ENCODE results near the gene CUTC. TPM values are rescaled to one million over a fixed set of nuclear protein-coding genes. Genes with fewer than 3 reads are reported as not detected.
"Not testable (repeated sequence)": the region's sequence is repeated elsewhere in the genome, so short reads cannot be mapped to it uniquely, and the experiment has no call there.

CUTC gene
- total RNA-seq, 1 donor from 2014 or later, result 9.0 TPM

DNA sequence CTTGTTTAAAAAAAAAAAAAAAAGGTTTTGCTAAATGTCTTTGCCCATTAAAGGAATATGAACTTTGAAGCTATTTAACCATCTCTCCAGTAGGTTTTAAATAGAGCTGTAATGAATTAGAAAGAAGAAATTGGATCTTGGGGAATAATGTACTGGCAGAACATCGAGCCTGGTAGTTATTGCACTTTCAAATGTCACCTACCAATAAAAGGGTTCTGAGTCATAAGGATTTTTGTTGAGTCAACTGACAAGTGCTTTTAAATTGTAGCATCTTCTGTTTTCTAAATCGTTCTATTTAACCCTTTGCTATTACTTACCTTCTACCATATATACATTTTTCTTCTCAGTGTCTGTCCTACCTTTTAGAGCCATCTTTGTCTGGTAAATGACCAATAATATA lies 10.7 kb downstream of the CUTC start:
- DNase-seq, result no peak

- DNase-seq, result no peak
These were observed 11.8 kb downstream of the CUTC start for GRCh38 chr10:99743841-99744240.

DNA sequence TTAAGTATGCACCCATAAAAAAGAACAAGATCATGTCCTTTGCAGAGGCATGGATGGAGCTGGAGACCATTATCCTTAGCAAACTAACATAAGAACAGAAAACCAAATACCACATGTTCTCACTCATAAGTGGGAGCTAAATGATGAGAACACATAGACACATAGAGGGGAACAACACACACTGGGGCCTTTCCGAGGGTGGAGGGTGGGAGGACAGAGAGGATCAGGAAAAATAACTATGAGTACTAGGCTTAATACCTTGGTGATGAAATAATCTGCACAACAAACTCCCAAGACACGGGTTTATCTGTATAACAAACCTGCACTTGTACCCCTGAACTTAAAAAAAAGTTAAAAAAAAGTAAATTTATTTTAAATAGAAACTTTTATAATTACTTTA lies 14.1 kb downstream of the CUTC start:
- not testable (repeated sequence) for DNase-seq

DNA sequence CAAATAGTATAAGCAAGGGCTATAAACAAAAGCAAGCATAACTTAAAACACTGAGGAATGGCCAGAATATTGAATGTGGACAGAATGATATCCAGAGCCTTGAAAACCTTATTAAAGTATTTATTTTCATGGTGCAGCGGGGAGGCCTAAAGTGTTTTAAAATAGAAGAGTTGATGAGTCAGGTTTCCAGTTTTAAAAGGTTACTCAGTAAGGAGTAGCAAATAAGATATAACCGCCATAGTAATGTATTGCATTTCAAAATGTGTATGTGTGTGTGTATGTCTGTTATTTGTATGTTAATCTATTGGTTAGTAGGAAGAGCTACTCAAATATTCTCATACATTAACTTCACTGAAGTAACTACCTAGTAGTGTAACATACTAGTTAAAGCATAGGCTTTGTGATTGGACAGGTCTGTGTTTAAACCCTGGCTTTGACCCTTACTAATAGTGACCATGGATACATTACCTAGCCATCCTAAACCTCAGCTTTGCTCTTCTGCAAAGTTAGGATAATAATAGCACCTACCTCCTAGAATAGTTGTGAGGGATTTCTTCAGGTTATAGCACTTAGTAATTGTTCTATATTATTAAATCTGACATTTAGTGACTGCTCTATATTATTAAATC lies 16.9 kb downstream of the CUTC start:
- DNase-seq, result no peak

DNA sequence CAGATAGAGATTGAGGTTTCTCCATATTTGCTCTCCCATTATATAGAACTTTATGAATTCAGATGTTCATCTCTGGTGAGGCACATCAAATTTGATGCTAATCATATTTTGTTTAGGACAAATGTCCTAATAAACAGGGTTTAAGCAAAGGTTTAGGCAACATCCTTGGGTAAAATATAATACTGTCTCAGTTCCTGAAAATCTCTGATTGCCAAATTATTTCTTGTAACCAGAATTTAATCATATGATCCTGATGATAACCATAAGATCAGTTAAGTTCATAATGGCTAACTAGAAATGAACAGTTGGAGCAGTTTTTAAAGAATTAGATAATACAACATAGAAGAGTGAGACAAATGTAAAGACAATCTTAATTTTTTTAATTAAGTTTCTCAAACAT lies 18.6 kb downstream of the CUTC start:
- no peak for DNase-seq

DNA sequence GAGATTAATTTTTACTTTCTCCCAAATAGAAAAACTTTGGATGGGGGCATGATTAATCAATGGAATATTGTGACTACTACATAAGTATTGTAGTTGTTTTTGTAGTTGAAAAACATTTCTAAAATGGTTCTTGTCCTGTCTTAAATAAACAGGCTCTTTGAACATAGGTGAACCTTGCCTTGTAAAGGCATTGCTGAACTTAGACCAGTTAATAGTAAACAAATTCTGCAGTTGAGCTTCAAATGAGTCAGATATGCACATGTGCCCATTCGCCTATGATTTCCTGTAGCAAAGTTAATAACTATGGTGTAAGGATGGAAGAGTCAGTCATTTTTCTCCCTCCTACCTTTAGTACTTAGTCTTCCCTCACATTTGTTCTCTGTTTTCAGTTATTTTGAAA lies 22.6 kb downstream of the CUTC start:
- DNase-seq, result no peak

- DNase-seq, result no peak
These were observed 24.1 kb downstream of the CUTC start for GRCh38 chr10:99756159-99756558.

DNA sequence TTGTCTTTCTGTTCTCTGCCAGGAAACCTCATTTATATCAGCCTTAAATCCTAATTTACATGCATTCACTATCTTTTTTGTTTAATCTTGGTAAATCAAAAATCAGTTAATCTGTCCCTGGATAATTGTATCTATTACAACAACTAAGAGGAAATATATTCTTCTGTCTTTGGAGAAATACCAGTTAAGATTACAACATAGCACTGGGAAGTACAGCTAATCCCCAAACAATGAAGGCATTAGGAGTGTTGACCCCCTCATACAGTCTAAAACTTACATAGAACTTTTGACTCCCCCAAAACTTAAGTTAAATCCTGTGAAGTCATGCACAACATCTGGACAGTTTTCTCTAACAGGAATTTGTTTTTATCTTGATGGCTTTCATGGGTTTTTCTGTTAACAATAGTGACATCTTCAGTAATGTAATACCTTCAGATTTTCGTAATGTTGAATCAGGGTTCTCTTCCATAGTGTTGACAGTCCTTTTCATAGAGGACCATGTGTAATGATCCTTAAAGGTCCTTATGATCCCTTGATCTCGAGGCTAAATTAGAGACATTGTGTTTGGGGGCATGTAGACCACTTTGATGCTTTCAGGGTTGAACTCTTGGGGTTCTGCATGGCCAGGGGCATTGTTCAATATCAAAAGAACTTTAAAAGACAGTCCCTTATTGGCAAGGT lies 26.3 kb downstream of the CUTC start:
- DNase-seq, result no peak

GRCh38 chr10:99760321-99760720 lies 28.3 kb downstream of the CUTC start:
- no peak for DNase-seq

DNA sequence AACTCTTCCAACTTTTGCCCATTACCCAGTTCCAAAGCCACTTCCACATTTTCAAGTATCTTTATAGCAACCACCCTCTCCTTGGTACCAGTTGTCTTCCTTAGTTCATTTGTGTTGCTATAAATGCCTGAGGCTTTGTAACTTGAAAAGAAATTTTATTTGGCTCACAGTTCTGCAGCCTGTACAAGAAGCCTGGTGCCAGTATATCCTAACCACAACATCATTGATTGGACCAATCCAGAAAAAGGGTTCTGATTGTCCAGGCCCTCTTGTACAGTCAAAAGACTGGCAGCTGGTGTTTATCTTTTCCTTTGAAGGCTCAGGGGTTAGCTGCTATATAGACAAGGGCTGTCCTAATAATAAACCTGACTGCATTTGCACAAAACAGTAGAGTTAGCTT lies 29.3 kb downstream of the CUTC start:
- DNase-seq, result no peak

DNA sequence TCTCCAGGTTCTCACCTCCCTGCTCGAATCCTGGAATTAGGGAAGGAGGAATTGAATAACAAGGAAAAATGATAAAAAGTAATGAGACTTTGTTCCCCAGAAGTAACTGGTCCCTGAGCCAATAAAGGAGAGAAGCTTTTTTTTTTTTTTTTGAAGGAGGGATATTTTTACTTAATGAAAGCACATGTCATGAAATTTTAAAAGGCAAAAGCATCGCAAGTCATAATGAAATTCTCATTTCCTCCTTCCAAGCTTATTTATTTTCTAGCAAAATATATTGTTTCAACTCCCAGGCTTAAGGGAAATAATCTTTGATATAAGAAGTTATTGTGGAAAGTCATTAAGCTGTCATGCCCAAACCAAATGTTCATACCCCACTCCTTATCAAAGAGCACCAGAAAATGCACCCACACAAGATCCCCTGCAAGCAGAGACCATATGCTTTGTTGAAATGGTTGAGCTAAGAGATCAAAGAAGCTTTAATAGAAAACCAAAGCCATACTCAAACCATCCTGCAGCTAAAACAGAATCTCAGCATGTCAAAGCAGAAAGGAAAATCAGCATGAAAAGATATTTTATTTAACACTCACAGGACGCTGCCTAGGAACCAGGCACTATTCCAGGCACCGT lies 33.8 kb downstream of the CUTC start:
- DNase-seq, result no peak

DNA sequence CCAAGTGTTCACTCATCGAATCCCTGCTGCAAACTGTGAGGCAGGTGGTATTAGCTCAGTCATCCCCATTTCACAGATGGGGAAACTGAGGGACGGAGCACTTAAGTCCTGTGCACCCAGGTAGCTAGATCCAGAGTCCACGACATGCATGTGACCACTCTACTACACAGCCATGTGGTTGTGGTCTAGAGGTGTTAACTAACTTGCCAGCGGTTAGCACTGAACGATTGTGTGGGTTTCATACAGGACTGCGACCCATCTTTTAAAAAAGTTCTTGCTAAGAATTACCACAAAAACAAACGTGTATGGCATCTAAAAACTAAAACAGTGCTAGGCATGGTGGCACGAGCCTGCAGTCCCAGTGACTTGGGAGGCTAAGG lies 34.3 kb downstream of the CUTC start:
- DNase-seq, result no peak

DNA sequence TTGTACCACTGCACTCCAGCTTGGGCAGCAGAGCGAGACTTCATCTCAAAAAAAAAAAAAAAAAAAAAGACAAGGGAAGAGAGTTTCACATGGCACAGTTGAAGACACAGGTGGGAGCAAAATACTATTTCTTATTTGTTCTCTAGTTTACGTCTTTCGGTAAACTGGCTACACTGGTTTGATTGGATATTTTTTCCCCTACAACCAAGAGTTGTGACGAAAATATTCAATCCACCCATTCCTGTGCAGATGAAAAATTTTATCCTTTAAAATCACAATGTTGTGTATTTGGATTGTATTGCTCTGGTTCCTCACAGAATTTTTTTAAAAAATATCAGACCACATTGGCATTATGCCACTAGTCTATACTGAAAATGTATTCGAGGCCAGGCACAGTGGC lies 35.9 kb downstream of the CUTC start:
- DNase-seq, result no peak

- DNase-seq, result no peak
These were observed 36.5 kb downstream of the CUTC start for GRCh38 chr10:99768556-99768955.

GRCh38 chr10:99769706-99770105 lies 37.7 kb downstream of the CUTC start:
- no peak for DNase-seq

DNA sequence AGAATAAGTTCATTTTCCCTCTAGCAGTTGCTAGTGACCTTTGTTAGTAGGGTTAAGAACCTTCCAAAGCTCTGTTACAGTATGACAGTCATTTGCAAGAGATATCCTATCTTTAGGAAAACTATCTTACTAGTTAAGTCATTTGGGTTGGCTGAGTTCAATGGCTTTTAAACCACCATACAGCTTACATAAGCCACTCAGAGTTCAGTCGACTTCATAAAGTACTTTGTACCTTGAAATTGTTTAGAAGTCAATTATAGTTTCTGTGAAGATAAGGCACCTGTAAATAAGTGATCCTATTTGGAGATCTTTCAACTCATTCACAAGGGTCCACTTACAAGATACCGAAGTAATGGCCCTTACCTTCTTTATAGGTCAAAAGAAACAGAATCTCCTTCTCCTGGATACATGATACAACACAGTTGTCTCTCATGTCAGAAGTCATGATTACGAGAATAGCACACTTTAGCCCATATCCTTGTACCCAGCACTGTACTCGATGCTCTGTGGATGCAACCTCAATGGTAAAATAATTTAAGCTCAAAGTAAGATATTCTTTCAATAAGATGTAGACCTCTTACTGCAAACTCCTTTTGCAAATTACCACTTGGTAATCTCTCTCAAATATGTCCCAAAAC lies 38.5 kb downstream of the CUTC start:
- DNase-seq, result no peak

- DNase-seq, result no peak
These were observed 43.8 kb downstream of the CUTC start for GRCh38 chr10:99775850-99776249.

GRCh38 chr10:99777918-99778714 lies 46.1 kb downstream of the CUTC start:
- no peak for DNase-seq

- DNase-seq, result no peak
These were observed 47.3 kb downstream of the CUTC start for GRCh38 chr10:99779335-99779734.

GRCh38 chr10:99781734-99782429 lies 49.8 kb downstream of the CUTC start:
- DNase-seq, result no peak

- no peak for DNase-seq
These were observed 50.6 kb downstream of the CUTC start, which contains the start of gene ABCC2 for GRCh38 chr10:99782447-99783286. Gene ABCC2, plus strand, starts transcription at chr10:99782640. Its CDS starts 205 bp downstream, at chr10:99782845.

Data from occipital lobe (tissue), 2 donors.